ENCODE data around the gene UMODL1.

UMODL1 gene

GRCh38 chr21:42036313-42036712, 34.8 kb upstream of the UMODL1 start:
- H3K27ac ChIP-seq: no peak overlapping the region
- TF ChIP-seq CTCF (conservative IDR thresholded peaks at IDR 0.05): no peak

- TF ChIP-seq CTCF (conservative IDR thresholded peaks at IDR 0.05): no peak
- no peak overlapping the region for H3K27ac ChIP-seq
Observed at GRCh38 chr21:42037516-42037915, 33.6 kb upstream of the UMODL1 start.

- H3K27ac ChIP-seq: no peak overlapping the region
- no peak for TF ChIP-seq CTCF (conservative IDR thresholded peaks at IDR 0.05)
Observed at GRCh38 chr21:42037943-42038342, 33.2 kb upstream of the UMODL1 start.

- no peak for TF ChIP-seq CTCF (conservative IDR thresholded peaks at IDR 0.05)
- no peak overlapping the region for H3K27ac ChIP-seq
Observed at GRCh38 chr21:42038393-42038792, 32.7 kb upstream of the UMODL1 start.

- H3K27ac ChIP-seq: no peak overlapping the region
- TF ChIP-seq CTCF (conservative IDR thresholded peaks at IDR 0.05): no peak
Observed at GRCh38 chr21:42038826-42039425, 32.2 kb upstream of the UMODL1 start.

GRCh38 chr21:42039470-42039901, 31.6 kb upstream of the UMODL1 start:
- no peak overlapping the region for H3K27ac ChIP-seq
- TF ChIP-seq CTCF (conservative IDR thresholded peaks at IDR 0.05): no peak

- TF ChIP-seq CTCF (conservative IDR thresholded peaks at IDR 0.05): no peak
- H3K27ac ChIP-seq: no peak overlapping the region
Observed at GRCh38 chr21:42039911-42040351, 31.2 kb upstream of the UMODL1 start.
